Neural crest cell (in vitro differentiated cells): ENCODE results near the gene SCG2. TPM values are rescaled to one million over a fixed set of nuclear protein-coding genes. Genes with fewer than 3 reads are reported as not detected.
A peak's percentile ranks its signal among the peaks of the same experiment; 100 is the strongest.

Experiments used
- DNase-seq: peaks from one replicate; pipeline ENCODE4 v3.0.0; 2021; ENCODE audit warnings: low read depth, mixed read lengths, low spot score
- H3K27ac Mint-ChIP-seq: one replicate; pipeline ENCODE4 v1.8.0; 2021; ENCODE audit warnings: mild to moderate bottlenecking, mixed read lengths; ENCODE audit not compliant: unreplicated experiment
- H3K27me3 Mint-ChIP-seq: 2 replicates; pipeline ENCODE4 v1.8.0; 2021; ENCODE audit warnings: low read depth, mild to moderate bottlenecking, mixed read lengths
- H3K36me3 Mint-ChIP-seq: 2 replicates; pipeline ENCODE4 v1.8.0; 2021; ENCODE audit warnings: low read depth, mild to moderate bottlenecking, mixed read lengths
- H3K4me1 Mint-ChIP-seq: 2 replicates; pipeline ENCODE4 v1.8.0; 2021; ENCODE audit warnings: mixed read lengths
- H3K4me3 Mint-ChIP-seq: one replicate; pipeline ENCODE4 v1.8.0; 2021; ENCODE audit warnings: mild to moderate bottlenecking, mixed read lengths
- H3K9me3 Mint-ChIP-seq: 2 replicates; pipeline ENCODE4 v1.8.0; 2021; ENCODE audit warnings: mixed read lengths
- total RNA-seq: library from RNA; stranded (reverse); gene quantifications from 2 replicates; pipeline ENCODE4 v1.2.1, GENCODE V29; 2021
- TF ChIP-seq, protein P1 (sequence below): fragments of 200-600 bp; sonication (generic); conservative IDR thresholded peaks from 2 replicates; pipeline ENCODE4 v1.5.0; 2021; ENCODE audit warnings: antibody characterized with exemption, mild to moderate bottlenecking

SCG2 gene
- total RNA-seq, 1 donor from 2014 or later: 8.8 TPM

DNA sequence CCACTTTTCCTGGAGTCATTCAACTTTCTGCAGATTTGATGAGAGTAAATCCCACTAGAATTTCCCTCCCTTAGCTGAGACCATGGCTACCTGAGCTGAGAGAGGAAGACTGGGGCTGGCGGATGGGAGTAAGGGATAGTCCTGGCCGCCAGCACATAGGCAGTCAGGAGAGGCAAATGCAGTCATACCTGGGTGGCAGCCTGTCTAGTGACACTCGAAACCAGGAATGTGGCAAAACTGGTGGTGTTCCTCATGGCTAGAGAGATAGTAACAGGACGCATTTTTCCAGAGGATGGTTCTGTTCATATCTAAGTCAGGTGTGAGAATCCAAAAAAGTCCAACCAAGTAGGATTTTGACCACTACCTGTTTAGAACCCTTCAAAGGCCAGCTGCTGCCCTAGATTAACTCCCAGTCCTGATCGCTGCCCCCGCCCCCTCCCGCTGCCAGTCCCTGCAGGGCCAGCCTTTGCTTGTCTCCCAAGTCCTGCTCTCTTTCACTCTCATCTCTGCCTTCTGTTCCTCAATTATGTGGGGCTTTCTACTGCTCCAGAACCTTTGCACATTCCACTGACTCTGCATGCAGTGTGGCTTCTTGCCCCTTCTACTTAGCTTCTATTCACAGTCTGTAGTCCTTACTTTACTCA lies 17.4 kb upstream of the SCG2 start:
- DNase-seq: no peak
- Mint-ChIP-seq H3K27ac (no peak overlapping the region), H3K9me3 (no peaks in the 10 kb centered on the region), H3K4me3 (no peak overlapping the region), H3K36me3 (no peaks in the 10 kb centered on the region), H3K4me1 (peaks cover 57% of the 10 kb centered on the region), H3K27me3 (no peaks in the 10 kb centered on the region)
- TF ChIP-seq, protein P1, sequence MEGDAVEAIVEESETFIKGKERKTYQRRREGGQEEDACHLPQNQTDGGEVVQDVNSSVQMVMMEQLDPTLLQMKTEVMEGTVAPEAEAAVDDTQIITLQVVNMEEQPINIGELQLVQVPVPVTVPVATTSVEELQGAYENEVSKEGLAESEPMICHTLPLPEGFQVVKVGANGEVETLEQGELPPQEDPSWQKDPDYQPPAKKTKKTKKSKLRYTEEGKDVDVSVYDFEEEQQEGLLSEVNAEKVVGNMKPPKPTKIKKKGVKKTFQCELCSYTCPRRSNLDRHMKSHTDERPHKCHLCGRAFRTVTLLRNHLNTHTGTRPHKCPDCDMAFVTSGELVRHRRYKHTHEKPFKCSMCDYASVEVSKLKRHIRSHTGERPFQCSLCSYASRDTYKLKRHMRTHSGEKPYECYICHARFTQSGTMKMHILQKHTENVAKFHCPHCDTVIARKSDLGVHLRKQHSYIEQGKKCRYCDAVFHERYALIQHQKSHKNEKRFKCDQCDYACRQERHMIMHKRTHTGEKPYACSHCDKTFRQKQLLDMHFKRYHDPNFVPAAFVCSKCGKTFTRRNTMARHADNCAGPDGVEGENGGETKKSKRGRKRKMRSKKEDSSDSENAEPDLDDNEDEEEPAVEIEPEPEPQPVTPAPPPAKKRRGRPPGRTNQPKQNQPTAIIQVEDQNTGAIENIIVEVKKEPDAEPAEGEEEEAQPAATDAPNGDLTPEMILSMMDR: no peak

DNA sequence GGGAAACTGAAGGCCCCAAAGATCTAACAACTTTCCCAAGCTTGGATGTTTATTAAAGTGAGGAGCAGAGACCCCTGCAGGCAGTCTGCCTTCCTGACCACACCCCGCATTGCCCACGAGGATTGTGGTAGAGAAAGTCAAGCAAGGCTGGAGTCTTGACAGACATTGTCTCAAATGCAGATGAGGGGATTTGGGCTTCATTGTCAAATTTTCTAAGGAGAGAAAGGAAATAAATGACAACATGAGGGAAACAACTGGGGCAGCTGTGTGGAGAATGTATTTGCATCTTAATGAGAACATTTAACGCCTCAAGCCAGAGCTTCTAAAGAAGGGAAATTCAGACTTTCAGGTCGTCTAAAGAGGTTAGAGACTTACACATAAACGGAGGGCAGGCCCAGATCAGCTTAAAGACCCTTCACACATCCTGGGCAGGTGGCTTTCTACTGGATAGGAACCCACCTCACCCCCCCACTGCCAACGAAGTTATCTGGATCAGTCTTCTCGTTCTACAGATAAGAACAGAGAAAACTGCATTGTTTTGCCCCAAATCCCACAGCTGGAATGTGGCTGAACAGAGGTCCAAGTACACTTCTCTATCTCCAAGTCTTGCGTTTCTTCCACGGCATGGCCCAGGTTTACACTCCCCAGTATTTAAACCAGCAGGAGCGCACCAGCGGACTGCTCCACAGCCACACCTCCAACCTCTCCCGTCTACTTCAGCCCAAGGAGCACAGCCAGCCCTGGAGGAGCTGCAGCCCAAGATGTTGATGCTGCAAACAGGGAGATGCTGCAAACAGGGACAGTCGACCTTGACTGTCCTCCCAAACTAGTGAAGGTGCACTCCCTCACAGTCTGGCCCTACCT lies 16.2 kb upstream of the SCG2 start:
- H3K9me3 Mint-ChIP-seq: no peaks in the 10 kb centered on the region
- DNase-seq: no peak
- no peak overlapping the region for H3K27ac Mint-ChIP-seq
- no peaks in the 10 kb centered on the region for H3K27me3 Mint-ChIP-seq
- no peaks in the 10 kb centered on the region for H3K36me3 Mint-ChIP-seq
- H3K4me1 Mint-ChIP-seq: peaks cover 69% of the 10 kb centered on the region
- no peak overlapping the region for H3K4me3 Mint-ChIP-seq
- TF ChIP-seq, protein P1: no peak

DNA sequence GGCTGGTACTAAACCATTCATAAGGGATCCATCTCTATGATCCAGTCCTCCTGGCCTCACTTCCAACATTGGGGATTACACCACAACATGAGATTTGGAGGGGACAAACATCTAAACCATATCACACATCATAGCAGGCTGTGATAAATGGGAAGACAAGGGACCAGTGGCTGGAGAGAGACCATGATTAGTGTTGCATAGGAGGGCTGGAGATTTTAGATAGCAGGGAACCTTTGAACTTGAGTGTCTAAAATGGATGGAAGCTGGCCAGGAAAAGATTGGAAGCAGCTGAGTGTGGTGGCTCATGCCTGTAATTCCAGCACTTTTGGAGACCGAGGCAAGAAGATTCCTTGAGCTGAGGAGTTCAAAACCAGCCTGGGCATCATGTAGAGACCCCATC lies 12.4 kb upstream of the SCG2 start:
- Mint-ChIP-seq H3K4me1 (peaks cover 54% of the 10 kb centered on the region), H3K27ac (no peak overlapping the region), H3K9me3 (no peaks in the 10 kb centered on the region), H3K27me3 (no peaks in the 10 kb centered on the region), H3K4me3 (no peak overlapping the region), H3K36me3 (peaks cover 5% of the 10 kb centered on the region)
- TF ChIP-seq, protein P1: no peak
- DNase-seq: no peak

DNA sequence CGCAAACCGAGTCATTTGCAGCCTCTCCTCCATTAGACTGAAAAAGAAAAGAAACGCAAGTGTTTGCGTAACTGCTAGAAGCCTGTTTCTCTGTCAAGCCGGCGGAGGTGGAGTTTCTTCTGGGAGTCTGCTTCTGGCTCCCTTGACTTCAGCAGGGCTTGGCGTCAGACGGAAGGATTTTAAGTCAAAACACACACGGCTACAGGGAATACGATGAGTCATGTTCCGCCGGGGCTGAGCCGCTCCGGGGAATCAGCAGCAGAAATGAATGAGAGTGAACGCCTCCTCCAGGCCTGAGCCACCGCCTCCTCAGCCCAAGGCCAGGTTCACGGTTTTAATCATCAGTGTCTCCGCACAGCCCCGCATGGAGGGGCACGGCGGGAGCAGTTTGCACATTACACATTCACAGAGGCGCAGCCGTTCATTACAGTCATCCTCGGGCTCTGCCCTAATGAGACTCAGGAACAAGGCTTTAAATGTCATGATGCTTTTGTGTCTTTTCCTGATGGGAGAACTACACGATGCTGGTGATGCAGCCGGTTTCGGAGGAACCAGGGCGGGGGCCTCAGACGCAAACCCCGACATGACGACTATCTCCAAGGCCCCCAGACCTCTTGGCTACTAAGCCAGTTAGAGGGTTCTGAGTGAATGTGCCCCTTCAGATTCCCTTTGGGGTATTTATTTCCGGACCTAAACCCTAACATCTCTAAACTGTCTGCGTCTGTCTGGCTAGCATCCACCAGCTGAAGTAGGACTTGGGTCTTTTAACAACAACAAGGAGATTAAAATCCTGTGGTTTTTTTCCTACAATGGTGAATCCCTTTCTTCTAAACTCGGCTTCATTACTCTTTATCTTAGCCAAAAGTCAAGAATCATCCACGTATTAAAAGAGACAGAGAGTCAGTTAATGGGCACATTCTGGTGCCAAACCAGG lies 11.1 kb upstream of the SCG2 start:
- peak overlapping the region; percentile 75 for H3K4me3 Mint-ChIP-seq
- TF ChIP-seq, protein P1: no peak
- no peaks in the 10 kb centered on the region for H3K27me3 Mint-ChIP-seq
- DNase-seq: peak; percentile 36
- H3K27ac Mint-ChIP-seq: peak overlapping the region; percentile 35
- H3K36me3 Mint-ChIP-seq: peaks cover 5% of the 10 kb centered on the region
- peaks cover 42% of the 10 kb centered on the region for H3K4me1 Mint-ChIP-seq
- H3K9me3 Mint-ChIP-seq: no peaks in the 10 kb centered on the region

DNA sequence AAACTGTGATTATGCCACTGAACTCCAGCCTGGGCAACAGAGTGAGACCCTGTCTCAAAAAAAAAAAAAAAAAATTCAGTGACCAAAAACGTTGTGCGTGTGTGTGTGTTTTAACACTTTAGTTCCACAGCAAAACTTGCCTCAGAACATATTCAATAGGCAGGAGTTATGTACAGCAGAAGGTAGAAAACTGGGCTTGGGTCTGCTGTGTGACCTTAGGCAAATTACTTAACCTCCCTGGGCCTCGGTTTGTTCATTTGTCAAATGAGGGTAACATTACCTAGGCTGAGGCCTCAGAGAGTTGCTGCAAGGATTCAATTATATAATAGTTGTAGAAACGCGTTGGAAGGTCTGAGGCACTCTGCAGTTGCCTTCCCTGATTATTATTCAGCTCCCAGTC lies 10.3 kb upstream of the SCG2 start:
- Mint-ChIP-seq H3K27me3 (no peaks in the 10 kb centered on the region), H3K9me3 (no peaks in the 10 kb centered on the region), H3K27ac (peak overlapping the region; percentile 35), H3K4me3 (peak overlapping the region; percentile 75), H3K36me3 (peaks cover 5% of the 10 kb centered on the region), H3K4me1 (peaks cover 35% of the 10 kb centered on the region)
- DNase-seq: no peak
- TF ChIP-seq, protein P1: no peak
